Measurements from ENCODE around the gene EBP.
A peak's percentile ranks its signal among the peaks of the same experiment; 100 is the strongest.

The EBP gene

GRCh38 chrX:48480583-48480982 lies 41.0 kb upstream of the EBP start:
- no peak for DNase-seq (ENCODE audit: low spot score in 2 of 2)
- in situ Hi-C loops (cut with MboI; ENCODE audit: low sequenced_read_pairs): loop anchor here (25.0 kb wide), 1 partner anchor 618 kb away; no protein-coding TSS in a partner anchor
- H3K9me3 ChIP-seq: no peaks in the 10 kb centered on the region
- H3K4me1 ChIP-seq: peaks cover 6% of the 10 kb centered on the region; the same call in 1 of the 2 replicates
- H3K36me3 ChIP-seq (replicated peaks): peaks cover 65% of the 10 kb centered on the region
- H3K4me3 ChIP-seq: no peak overlapping the region
- H3K27me3 ChIP-seq (ENCODE audit: low read depth): no peaks in the 10 kb centered on the region

DNA sequence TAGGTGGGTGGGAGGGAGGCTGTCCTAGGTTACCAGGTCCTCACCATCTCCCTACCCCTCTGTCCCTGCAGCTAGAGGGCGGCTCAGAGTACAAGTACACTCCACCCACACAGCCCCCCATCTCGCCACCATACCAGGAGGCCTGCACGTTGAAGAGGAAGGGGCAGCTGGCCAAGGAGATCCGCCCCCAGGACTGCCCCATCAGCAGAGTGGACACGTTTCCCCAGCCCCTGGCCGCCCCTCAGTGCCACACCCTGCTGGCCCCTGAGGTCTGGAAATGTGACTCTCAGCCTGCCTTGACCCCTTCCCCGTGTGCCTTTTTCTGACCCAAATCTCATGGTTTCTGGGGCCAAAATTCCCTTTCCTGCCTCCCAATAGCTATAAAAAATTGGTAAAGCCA lies 39.1 kb upstream of the EBP start:
- H3K4me3 ChIP-seq: no peak overlapping the region
- no peaks in the 10 kb centered on the region for H3K9me3 ChIP-seq
- peaks cover under 1% of the 10 kb centered on the region; the same call in 1 of the 2 replicates for H3K4me1 ChIP-seq
- H3K27me3 ChIP-seq (ENCODE audit: low read depth): no peaks in the 10 kb centered on the region
- peaks cover 74% of the 10 kb centered on the region for H3K36me3 ChIP-seq (replicated peaks)
- DNase-seq (ENCODE audit: low spot score in 2 of 2): no peak
- in situ Hi-C loops (cut with MboI; ENCODE audit: low sequenced_read_pairs): loop anchor here (25.0 kb wide), 1 partner anchor 620 kb away; no protein-coding TSS in a partner anchor

GRCh38 chrX:48487362-48487798 lies 34.2 kb upstream of the EBP start:
- in situ Hi-C loops (cut with MboI; ENCODE audit: low sequenced_read_pairs): loop anchor here (25.0 kb wide), 1 partner anchor 625 kb away; no protein-coding TSS in a partner anchor

DNA sequence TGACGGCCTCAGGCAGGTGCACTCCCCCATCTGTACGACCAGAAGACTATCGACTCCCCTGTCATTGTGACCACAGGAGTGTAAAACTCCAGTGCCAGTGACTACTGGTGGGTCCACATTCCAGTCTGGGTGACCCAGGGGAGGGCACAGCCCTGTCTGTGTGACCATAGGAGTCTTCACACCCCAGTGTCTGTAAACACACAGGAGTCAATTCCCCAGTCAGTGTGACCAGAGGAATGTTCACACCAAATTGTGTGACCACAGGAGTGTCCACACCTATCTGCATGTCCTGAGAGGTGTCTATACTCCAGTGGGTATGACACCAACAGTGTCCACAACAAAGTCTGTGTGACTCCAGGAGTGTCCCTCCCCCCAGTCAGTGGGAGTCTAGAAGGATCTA lies 33.6 kb upstream of the EBP start:
- in situ Hi-C loops (cut with MboI; ENCODE audit: low sequenced_read_pairs): loop anchor here (25.0 kb wide), 1 partner anchor 626 kb away; no protein-coding TSS in a partner anchor
- H3K4me1 ChIP-seq: no peaks in the 10 kb centered on the region; the same call in 1 of the 2 replicates
- no peak for DNase-seq (ENCODE audit: low spot score in 2 of 2)
- no peak overlapping the region for H3K4me3 ChIP-seq
- H3K27me3 ChIP-seq (ENCODE audit: low read depth): no peaks in the 10 kb centered on the region
- H3K36me3 ChIP-seq (replicated peaks): peaks cover 39% of the 10 kb centered on the region
- H3K9me3 ChIP-seq: no peaks in the 10 kb centered on the region

More at GRCh38 chrX:48487362-48487798, 34.2 kb upstream of the EBP start:
- Histone ChIP-seq H3K4me1 (no peaks in the 10 kb centered on the region; the same call in 1 of the 2 replicates), H3K9me3 (no peaks in the 10 kb centered on the region), H3K36me3 (replicated peaks) (peaks cover 45% of the 10 kb centered on the region), H3K27me3 (ENCODE audit: low read depth) (no peaks in the 10 kb centered on the region), H3K4me3 (no peak overlapping the region)
- peak in 1 of 2 experiments; percentile 57 for DNase-seq (ENCODE audit: low spot score in 2 of 2)

DNA sequence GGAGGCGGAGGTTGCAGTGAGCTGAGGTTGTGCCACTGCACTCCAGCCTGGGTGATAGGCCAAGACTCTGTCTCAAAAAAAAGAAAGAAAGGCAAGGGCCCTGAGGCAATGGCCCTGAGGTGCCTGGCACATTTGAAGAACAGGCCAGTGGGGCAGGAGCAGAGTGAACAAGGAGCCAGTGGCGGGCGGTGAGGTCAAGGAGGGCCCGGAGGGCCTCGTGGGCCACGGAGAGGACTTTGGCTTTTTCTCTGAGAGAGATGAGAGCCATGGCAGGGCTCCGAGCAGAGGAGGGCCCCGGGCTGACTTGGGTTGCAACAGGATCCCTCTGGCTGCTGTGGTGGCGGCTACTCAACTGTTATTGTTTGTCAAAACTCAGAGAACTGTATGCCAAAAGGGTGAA lies 32.3 kb upstream of the EBP start:
- in situ Hi-C loops (cut with MboI; ENCODE audit: low sequenced_read_pairs): loop anchor here (25.0 kb wide), 1 partner anchor 627 kb away; no protein-coding TSS in a partner anchor
- Histone ChIP-seq H3K4me3 (no peak overlapping the region), H3K27me3 (ENCODE audit: low read depth) (no peaks in the 10 kb centered on the region), H3K36me3 (replicated peaks) (peaks cover 26% of the 10 kb centered on the region), H3K4me1 (no peaks in the 10 kb centered on the region; the same call in 1 of the 2 replicates), H3K9me3 (no peaks in the 10 kb centered on the region)
- no peak for DNase-seq (ENCODE audit: low spot score in 2 of 2)

DNA sequence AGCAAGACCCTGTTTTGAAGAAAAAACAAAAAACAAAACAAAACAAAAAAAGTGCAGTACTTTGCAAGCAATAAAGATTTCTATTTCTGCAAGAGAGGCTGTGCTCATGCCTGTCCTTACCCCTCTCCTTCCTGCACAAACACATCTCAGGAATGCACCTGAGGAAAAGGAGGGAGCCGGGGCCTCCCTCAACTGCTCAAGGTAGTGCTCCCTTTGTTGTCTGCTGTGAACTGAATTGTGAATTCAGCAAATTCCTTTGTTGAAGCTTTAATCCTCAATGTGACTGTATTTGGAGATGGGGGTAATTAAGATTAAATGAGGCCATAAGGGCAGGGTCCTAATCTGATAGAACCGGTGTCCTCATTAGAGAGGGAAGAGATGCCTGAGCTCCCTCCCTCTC lies 31.7 kb upstream of the EBP start:
- no peak for DNase-seq (ENCODE audit: low spot score in 2 of 2)
- peaks cover 20% of the 10 kb centered on the region for H3K36me3 ChIP-seq (replicated peaks)
- H3K27me3 ChIP-seq (ENCODE audit: low read depth): no peaks in the 10 kb centered on the region
- H3K9me3 ChIP-seq: no peaks in the 10 kb centered on the region
- no peak overlapping the region for H3K4me3 ChIP-seq
- no peaks in the 10 kb centered on the region; the same call in 1 of the 2 replicates for H3K4me1 ChIP-seq
- in situ Hi-C loops (cut with MboI; ENCODE audit: low sequenced_read_pairs): loop anchor here (10.0 to 25.0 kb wide), 2 partner anchors 405 to 628 kb away; no protein-coding TSS in a partner anchor

GRCh38 chrX:48490661-48491060 lies 30.9 kb upstream of the EBP start:
- Histone ChIP-seq H3K4me1 (no peaks in the 10 kb centered on the region; the same call in 1 of the 2 replicates), H3K4me3 (no peak overlapping the region), H3K27me3 (ENCODE audit: low read depth) (no peaks in the 10 kb centered on the region), H3K9me3 (no peaks in the 10 kb centered on the region), H3K36me3 (replicated peaks) (peaks cover 12% of the 10 kb centered on the region)
- DNase-seq (ENCODE audit: low spot score in 2 of 2): no peak
- in situ Hi-C loops (cut with MboI; ENCODE audit: low sequenced_read_pairs): loop anchor here (10.0 to 25.0 kb wide), 2 partner anchors 406 to 628 kb away; no protein-coding TSS in a partner anchor

DNA sequence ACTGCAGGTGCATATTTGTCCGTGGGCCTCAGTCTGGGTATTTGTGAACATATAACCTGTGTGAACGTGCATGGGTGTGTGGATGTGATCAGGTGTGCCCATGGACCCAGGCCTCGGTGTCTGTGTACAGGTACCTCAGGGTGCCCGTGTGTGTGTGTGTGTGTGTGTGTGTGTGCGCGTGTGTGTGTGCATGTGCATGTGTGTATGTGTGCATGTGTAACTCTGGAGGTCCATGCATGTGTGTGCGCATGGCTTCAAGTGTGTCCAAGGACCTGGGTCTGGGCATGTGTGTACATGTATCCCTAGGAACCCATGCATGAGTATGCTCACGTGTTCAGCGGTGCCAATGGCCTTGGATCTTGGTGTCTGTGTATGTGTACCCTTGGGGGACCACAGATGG lies 29.8 kb upstream of the EBP start:
- in situ Hi-C loops (cut with MboI; ENCODE audit: low sequenced_read_pairs): loop anchor here (10.0 to 25.0 kb wide), 2 partner anchors 407 to 630 kb away; no protein-coding TSS in a partner anchor

DNA sequence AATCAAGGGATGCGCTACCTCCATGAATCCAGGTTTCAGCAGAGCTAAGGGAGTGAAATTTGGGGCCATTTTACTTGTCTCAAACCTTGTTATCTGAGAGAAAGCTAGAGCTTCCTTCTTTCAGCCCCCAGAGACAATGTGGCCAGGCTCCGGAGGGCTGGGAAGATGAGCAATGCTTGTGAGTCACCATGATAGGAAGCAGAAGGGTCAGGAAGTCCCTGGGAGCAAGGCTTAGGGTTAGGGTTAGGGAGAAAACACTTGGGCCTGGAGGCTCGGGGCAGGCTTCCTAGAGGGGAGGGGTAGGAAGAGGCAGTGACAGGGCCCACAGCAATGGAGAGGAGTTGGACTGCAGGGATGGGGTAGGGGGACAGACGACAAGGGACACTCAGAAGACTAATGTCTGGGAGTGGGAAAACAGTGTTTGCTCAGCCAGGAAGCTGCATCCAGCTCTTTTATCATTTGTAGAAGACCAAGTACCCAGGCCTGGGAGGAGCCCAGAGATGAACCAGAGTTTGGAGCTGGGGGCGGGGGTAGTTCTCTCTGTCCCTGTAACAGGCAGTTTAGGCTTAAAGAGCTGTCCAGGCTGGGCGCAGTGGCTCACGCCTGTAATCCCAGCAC lies 29.2 kb upstream of the EBP start:
- no peaks in the 10 kb centered on the region; the same call in 1 of the 2 replicates for H3K4me1 ChIP-seq
- no peak for DNase-seq (ENCODE audit: low spot score in 2 of 2)
- H3K4me3 ChIP-seq: no peak overlapping the region
- no peaks in the 10 kb centered on the region; the same call in 1 of the 2 replicates for H3K36me3 ChIP-seq (replicated peaks)
- no peaks in the 10 kb centered on the region for H3K9me3 ChIP-seq
- no peaks in the 10 kb centered on the region for H3K27me3 ChIP-seq (ENCODE audit: low read depth)
- in situ Hi-C loops (cut with MboI; ENCODE audit: low sequenced_read_pairs): loop anchor here (10.0 to 25.0 kb wide), 2 partner anchors 408 to 630 kb away; no protein-coding TSS in a partner anchor

More for the DNA sequence above, 29.8 kb upstream of the EBP start:
- no peaks in the 10 kb centered on the region for H3K9me3 ChIP-seq
- H3K27me3 ChIP-seq (ENCODE audit: low read depth): no peaks in the 10 kb centered on the region
- H3K4me3 ChIP-seq: no peak overlapping the region
- H3K4me1 ChIP-seq: no peaks in the 10 kb centered on the region; the same call in 1 of the 2 replicates
- DNase-seq (ENCODE audit: low spot score in 2 of 2): no peak
- peaks cover 5% of the 10 kb centered on the region for H3K36me3 ChIP-seq (replicated peaks)

GRCh38 chrX:48493890-48494364 lies 27.7 kb upstream of the EBP start:
- Histone ChIP-seq H3K9me3 (no peaks in the 10 kb centered on the region), H3K27me3 (ENCODE audit: low read depth) (no peaks in the 10 kb centered on the region), H3K4me1 (no peaks in the 10 kb centered on the region; the same call in 1 of the 2 replicates), H3K4me3 (no peak overlapping the region), H3K36me3 (replicated peaks) (no peaks in the 10 kb centered on the region)
- DNase-seq (ENCODE audit: low spot score in 2 of 2): peak; percentile 12 to 66
- in situ Hi-C loops (cut with MboI; ENCODE audit: low sequenced_read_pairs): loop anchor here (10.0 to 25.0 kb wide), 2 partner anchors 409 to 632 kb away; no protein-coding TSS in a partner anchor

GRCh38 chrX:48496660-48497059 lies 24.9 kb upstream of the EBP start:
- Histone ChIP-seq H3K27me3 (ENCODE audit: low read depth) (no peaks in the 10 kb centered on the region), H3K4me1 (no peaks in the 10 kb centered on the region), H3K9me3 (no peaks in the 10 kb centered on the region), H3K36me3 (replicated peaks) (no peaks in the 10 kb centered on the region), H3K4me3 (no peak overlapping the region)
- in situ Hi-C loops (cut with MboI; ENCODE audit: low sequenced_read_pairs): loop anchor here (10.0 to 25.0 kb wide), 2 partner anchors 412 to 634 kb away; no protein-coding TSS in a partner anchor
- DNase-seq (ENCODE audit: low spot score in 2 of 2): no peak

GRCh38 chrX:48497871-48498270 lies 23.7 kb upstream of the EBP start:
- no peaks in the 10 kb centered on the region for H3K4me1 ChIP-seq
- no peak overlapping the region for H3K4me3 ChIP-seq
- DNase-seq (ENCODE audit: low spot score in 2 of 2): no peak
- no peaks in the 10 kb centered on the region for H3K9me3 ChIP-seq
- no peaks in the 10 kb centered on the region for H3K27me3 ChIP-seq (ENCODE audit: low read depth)
- in situ Hi-C loops (cut with MboI; ENCODE audit: low sequenced_read_pairs): loop anchor here (10.0 to 25.0 kb wide), 2 partner anchors 413 to 636 kb away; no protein-coding TSS in a partner anchor
- no peaks in the 10 kb centered on the region for H3K36me3 ChIP-seq (replicated peaks)

DNA sequence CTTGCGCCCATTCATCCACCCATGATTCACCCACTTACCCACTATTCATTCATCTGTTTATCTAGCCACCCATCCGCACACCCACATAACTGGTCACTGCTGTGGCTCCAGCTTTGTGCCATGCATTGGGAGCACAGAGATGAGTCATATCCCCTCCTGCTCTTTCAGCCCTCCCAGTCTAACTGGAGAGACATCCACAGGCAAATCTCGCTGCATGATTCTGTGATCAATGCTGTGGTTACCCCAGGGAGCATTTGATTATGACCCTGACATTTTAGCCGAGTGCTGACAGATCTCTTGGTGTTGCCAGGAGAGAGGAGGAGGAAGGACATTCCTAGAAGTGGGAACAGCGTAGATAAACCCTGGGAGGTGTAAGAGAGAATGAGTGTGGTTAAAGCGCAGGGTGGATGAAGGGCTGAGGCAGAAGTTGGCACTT lies 23.2 kb upstream of the EBP start:
- Histone ChIP-seq H3K27me3 (ENCODE audit: low read depth) (no peaks in the 10 kb centered on the region), H3K4me1 (no peaks in the 10 kb centered on the region), H3K36me3 (replicated peaks) (no peaks in the 10 kb centered on the region), H3K9me3 (no peaks in the 10 kb centered on the region), H3K4me3 (no peak overlapping the region)
- in situ Hi-C loops (cut with MboI; ENCODE audit: low sequenced_read_pairs): loop anchor here (10.0 to 25.0 kb wide), 2 partner anchors 414 to 636 kb away; no protein-coding TSS in a partner anchor
- no peak for DNase-seq (ENCODE audit: low spot score in 2 of 2)

DNA sequence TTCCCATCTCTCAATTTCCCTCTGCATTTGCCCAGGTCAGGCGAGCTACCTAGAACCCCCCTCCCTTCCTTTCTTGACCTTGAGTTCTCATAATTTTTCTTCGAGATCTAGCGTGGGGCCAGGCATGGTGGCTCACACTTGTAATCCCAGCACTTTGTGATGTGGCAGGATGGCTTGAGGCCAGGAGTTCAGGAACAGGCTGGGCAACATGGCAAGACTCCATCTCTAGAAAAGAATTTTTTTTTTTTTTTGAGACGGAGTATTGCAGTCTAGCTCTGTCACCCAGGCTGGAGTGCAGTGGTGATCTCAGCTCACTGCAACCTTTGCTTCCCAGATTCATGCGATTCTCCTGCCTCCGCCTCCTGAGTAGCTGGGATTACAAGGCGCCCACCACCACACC lies 17.3 kb upstream of the EBP start:
- H3K9me3 ChIP-seq: no peaks in the 10 kb centered on the region
- no peaks in the 10 kb centered on the region for H3K36me3 ChIP-seq (replicated peaks)
- H3K4me1 ChIP-seq: peaks cover 13% of the 10 kb centered on the region
- H3K4me3 ChIP-seq: no peak overlapping the region
- no peaks in the 10 kb centered on the region for H3K27me3 ChIP-seq (ENCODE audit: low read depth)
- in situ Hi-C loops (cut with MboI; ENCODE audit: low sequenced_read_pairs): no loop called here
- no peak for DNase-seq (ENCODE audit: low spot score in 2 of 2)

All from HAP-1 (cell line).